Smooth muscle cell (in vitro differentiated cells): Measurements from ENCODE around the gene RASSF3. TPM values are rescaled to one million over a fixed set of nuclear protein-coding genes. Genes with fewer than 3 reads are reported as not detected.
A peak's percentile ranks its signal among the peaks of the same experiment; 100 is the strongest.
"Not testable (repeated sequence)": the region's sequence is repeated elsewhere in the genome, so short reads cannot be mapped to it uniquely, and the experiment has no call there.

ENCODE experiments used
- DNase-seq: peaks from one replicate; lab custom pipeline; 2025; ENCODE audit not compliant: unreplicated experiment; lab: John Stamatoyannopoulos, UW
- H2AFZ ChIP-seq: fragments of 200-600 bp; sonication (generic); 2 replicates; pipeline ENCODE4 v1.6.0; 2016; ENCODE audit warnings: antibody characterized with exemption, low read depth, mild to moderate bottlenecking
- H3F3A ChIP-seq: fragments of 200-600 bp; sonication (generic); 2 replicates; pipeline ENCODE4 v1.6.0; 2017; ENCODE audit warnings: antibody characterized with exemption, low read depth
- H3K27ac ChIP-seq: fragments of 200-600 bp; sonication (generic); 2 replicates; pipeline ENCODE4 v1.5.1; 2016; ENCODE audit warnings: low read depth, mild to moderate bottlenecking
- H3K27me3 ChIP-seq: fragments of 200-600 bp; sonication (generic); 2 replicates; pipeline ENCODE4 v1.6.1; 2016; ENCODE audit warnings: low read depth, mild to moderate bottlenecking
- H3K36me3 ChIP-seq: fragments of 200-600 bp; sonication (generic); 2 replicates; pipeline ENCODE4 v1.5.1; 2016; ENCODE audit warnings: low read depth
- H3K4me1 ChIP-seq: fragments of 200-600 bp; sonication (generic); 2 replicates; pipeline ENCODE4 v1.5.1; 2016; ENCODE audit warnings: low read depth
- H3K4me2 ChIP-seq: fragments of 200-600 bp; sonication (generic); 2 replicates; pipeline ENCODE4 v1.6.0; 2016; ENCODE audit warnings: mild to moderate bottlenecking
- H3K4me3 ChIP-seq: fragments of 200-600 bp; sonication (generic); 2 replicates; pipeline ENCODE4 v1.5.1; 2016; ENCODE audit warnings: mild to moderate bottlenecking
- H3K79me2 ChIP-seq: fragments of 200-600 bp; sonication (generic); 2 replicates; pipeline ENCODE4 v1.6.0; 2016; ENCODE audit warnings: low read depth, mild to moderate bottlenecking
- H3K9ac ChIP-seq: fragments of 200-600 bp; sonication (generic); 2 replicates; pipeline ENCODE4 v1.6.0; 2016; ENCODE audit warnings: low read depth
- H3K9me3 ChIP-seq: fragments of 200-600 bp; sonication (generic); replicated peaks from 2 replicates; pipeline ENCODE4 v1.5.1; 2016; ENCODE audit warnings: low read depth
- H4K20me1 ChIP-seq: fragments of 200-600 bp; sonication (generic); 2 replicates; pipeline ENCODE4 v1.6.0; 2016; ENCODE audit warnings: low read depth
- WGBS: methylation state at CpG from one replicate; pipeline ENCODE4 v1.1.7; 2016; ENCODE audit warnings: low lambda C conversion rate; 5-methylcytosine and 5-hydroxymethylcytosine counted together
- polyA plus RNA-seq: library from polyadenylated mRNA; unstranded; fragments of >200 nt; fragmentation: Nextera tagmentation; extraction: Ambion mirVana; gene quantifications from 2 replicates; pipeline ENCODE4 v1.2.1, GENCODE V29; 2016
- total RNA-seq: library from RNA; depleted of rRNA; stranded (reverse); fragments of >200 nt; gene quantifications from 2 replicates; pipeline ENCODE4 v1.2.3, GENCODE V29; 2014
- TF ChIP-seq, protein P1 (sequence below): fragments of 200-600 bp; sonication (generic); IDR thresholded peaks from 2 replicates; pipeline ENCODE4 v1.5.1; 2017; ENCODE audit warnings: borderline replicate concordance, mild to moderate bottlenecking, antibody characterized with exemption; ENCODE audit not compliant: insufficient read depth, poor library complexity, severe bottlenecking

Gene RASSF3
- total and polyA plus RNA-seq, 2 experiments from 2014 or later = 1.2 to 5.6 TPM

DNA sequence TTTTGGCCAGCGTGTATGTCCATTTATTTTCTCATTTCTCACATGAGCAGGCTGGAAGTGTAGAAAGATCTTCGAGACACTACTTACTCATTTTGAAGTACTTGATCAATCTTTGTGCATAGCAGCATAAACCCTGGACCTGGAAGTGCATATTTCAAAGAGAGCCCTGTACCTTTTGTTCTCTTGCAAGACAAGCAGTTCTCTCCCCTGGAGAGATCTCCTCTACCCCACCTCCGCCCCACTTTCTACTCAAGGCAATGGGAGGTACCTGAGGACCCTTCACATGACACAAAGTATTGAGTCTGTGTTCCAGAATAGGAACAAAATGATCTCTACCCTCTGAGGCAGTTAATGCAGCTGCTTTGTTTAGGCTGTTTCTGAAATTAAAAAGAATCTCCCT, 27.4 kb upstream of the RASSF3 start:
- H3F3A ChIP-seq = no peaks in the 10 kb centered on the region
- no peak overlapping the region for H3K9ac ChIP-seq
- no peak overlapping the region for H3K4me3 ChIP-seq
- no peak overlapping the region for H2AFZ ChIP-seq
- no peak overlapping the region for H3K27ac ChIP-seq
- WGBS = 100% methylated on average over 3 of the region's 3 CpGs
- H3K79me2 ChIP-seq = no peaks in the 10 kb centered on the region
- no peaks in the 10 kb centered on the region for H3K4me1 ChIP-seq
- H3K4me2 ChIP-seq = no peak overlapping the region
- no peaks in the 10 kb centered on the region for H3K27me3 ChIP-seq
- no peaks in the 10 kb centered on the region for H4K20me1 ChIP-seq
- H3K9me3 ChIP-seq = no peaks in the 10 kb centered on the region
- TF ChIP-seq, protein P1, sequence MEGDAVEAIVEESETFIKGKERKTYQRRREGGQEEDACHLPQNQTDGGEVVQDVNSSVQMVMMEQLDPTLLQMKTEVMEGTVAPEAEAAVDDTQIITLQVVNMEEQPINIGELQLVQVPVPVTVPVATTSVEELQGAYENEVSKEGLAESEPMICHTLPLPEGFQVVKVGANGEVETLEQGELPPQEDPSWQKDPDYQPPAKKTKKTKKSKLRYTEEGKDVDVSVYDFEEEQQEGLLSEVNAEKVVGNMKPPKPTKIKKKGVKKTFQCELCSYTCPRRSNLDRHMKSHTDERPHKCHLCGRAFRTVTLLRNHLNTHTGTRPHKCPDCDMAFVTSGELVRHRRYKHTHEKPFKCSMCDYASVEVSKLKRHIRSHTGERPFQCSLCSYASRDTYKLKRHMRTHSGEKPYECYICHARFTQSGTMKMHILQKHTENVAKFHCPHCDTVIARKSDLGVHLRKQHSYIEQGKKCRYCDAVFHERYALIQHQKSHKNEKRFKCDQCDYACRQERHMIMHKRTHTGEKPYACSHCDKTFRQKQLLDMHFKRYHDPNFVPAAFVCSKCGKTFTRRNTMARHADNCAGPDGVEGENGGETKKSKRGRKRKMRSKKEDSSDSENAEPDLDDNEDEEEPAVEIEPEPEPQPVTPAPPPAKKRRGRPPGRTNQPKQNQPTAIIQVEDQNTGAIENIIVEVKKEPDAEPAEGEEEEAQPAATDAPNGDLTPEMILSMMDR = no peak
- H3K36me3 ChIP-seq = no peaks in the 10 kb centered on the region
- no peak for DNase-seq

DNA sequence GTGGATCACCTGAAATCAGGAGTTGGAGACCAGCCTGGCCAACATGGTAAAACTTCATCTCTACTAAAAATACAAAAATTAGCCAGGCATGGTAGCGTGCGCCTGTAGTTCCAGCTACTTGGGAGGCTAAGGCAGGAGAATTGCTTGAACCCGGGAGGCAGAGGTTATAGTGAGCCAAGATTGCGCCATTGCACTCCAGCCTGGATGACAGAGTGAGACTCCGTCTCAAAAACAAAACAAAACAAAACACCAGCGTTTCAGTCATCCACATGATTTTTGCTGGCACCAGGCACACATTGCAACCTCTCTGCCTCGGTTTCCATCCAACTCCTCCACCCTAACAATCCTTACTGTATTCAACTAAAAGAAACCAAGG, 26.9 kb upstream of the RASSF3 start:
- not testable (repeated sequence) for H3F3A ChIP-seq, H3K9me3 ChIP-seq, H3K4me1 ChIP-seq, H4K20me1 ChIP-seq, H3K4me2 ChIP-seq, H3K79me2 ChIP-seq, H3K9ac ChIP-seq, H3K27ac ChIP-seq, DNase-seq, H3K27me3 ChIP-seq, H3K36me3 ChIP-seq, H3K4me3 ChIP-seq
- H2AFZ ChIP-seq = peak overlapping the region; percentile 1
- 86% methylated on average over 7 of the region's 7 CpGs for WGBS

DNA sequence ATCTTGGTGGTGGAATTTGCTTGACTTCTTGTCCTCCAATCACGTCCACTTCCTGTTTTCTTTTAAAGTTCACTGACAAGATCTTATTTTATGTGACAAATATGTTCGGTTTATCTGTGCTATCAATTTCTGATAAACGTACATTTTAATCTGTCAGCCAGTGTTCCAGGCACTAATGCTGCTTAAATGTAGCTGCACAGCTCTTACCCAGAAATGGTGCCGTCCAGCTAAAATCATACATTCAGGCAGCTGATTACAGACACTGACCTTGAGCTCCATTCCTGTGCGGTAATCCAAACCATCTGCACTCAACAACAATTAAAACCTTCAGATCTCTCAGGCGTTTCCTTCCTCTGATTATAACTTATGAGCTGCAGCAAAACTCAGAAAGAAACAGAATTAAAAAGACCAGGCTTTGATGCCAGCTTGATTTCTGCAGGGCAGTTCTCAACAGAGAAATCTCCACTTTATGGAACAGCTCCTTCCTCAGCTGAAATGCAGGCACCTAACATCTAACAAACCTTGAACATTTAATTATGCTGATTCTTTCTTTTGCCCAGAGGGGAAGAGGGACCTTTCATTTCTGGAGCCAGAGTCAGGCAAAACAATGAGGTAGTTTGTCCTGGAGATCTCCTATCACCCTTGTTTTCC, 26.4 kb upstream of the RASSF3 start:
- Histone ChIP-seq H3K4me2 (no peak overlapping the region), H3F3A (no peaks in the 10 kb centered on the region), H3K36me3 (no peaks in the 10 kb centered on the region), H3K4me1 (no peaks in the 10 kb centered on the region), H3K27me3 (no peaks in the 10 kb centered on the region), H3K9me3 (no peaks in the 10 kb centered on the region), H4K20me1 (no peaks in the 10 kb centered on the region), H3K27ac (no peak overlapping the region), H3K9ac (no peak overlapping the region), H2AFZ (peak overlapping the region; percentile 1), H3K4me3 (no peak overlapping the region), H3K79me2 (no peaks in the 10 kb centered on the region)
- TF ChIP-seq, protein P1 = no peak
- no peak for DNase-seq
- WGBS = 40% methylated on average over 6 of the region's 6 CpGs

DNA sequence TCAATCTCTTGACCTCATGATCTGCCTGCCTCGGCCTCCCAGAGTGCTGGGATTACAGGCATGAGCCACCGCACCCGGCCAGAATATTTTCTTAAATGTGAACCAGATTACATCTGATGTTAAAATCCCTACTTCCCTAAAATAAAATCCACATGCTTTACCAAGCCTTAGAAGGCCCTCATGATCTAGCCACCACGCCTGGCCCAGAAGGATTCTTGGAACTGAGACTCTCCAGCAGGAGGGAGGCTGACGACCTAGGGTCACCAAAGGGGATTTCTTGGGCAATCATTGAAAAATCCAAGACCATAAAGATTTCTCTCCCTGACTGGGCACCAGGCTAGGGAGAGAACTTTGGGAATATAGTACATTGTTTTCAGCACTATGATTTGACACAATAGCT, 25.2 kb upstream of the RASSF3 start:
- Histone ChIP-seq H3K4me2 (no peak overlapping the region), H3K4me3 (no peak overlapping the region), H3K4me1 (no peaks in the 10 kb centered on the region), H3K27ac (no peak overlapping the region), H2AFZ (no peak overlapping the region), H3K36me3 (no peaks in the 10 kb centered on the region), H3K27me3 (no peaks in the 10 kb centered on the region), H3K9me3 (no peaks in the 10 kb centered on the region), H4K20me1 (no peaks in the 10 kb centered on the region), H3K9ac (no peak overlapping the region), H3K79me2 (no peaks in the 10 kb centered on the region), H3F3A (no peaks in the 10 kb centered on the region)
- WGBS = 89% methylated on average over 5 of the region's 5 CpGs
- no peak for DNase-seq
- TF ChIP-seq, protein P1 = no peak
